Measurements from ENCODE around the gene TACR1.

Gene TACR1

DNA sequence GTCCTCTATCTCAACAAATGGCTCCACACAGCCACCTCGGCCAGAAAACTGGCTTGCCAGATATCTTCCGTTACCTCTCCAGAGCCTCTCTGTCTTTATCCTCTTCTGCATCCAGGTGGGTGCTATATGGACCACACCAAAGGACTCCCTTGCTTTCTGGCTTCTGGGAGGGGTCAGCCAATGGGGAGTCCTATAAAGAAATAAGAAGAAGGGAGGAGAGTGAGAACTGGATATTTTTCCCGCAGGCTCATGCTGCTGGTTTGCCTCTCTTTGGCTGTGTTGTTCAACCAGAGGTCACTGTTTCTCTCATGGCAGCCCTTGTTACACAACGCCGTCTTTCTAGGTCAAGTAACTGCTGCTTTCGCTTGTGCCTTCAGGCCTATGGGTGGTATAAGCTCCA, 168.1 kb downstream of the TACR1 start (continued):
- TF ChIP-seq TCF7L2 (IDR thresholded peaks at IDR 0.05; ENCODE audit: borderline replicate concordance, low read depth, low read length) (no peak), ZNF473 (tag by site-specific recombination; IDR thresholded peaks at IDR 0.05) (no peak)

DNA sequence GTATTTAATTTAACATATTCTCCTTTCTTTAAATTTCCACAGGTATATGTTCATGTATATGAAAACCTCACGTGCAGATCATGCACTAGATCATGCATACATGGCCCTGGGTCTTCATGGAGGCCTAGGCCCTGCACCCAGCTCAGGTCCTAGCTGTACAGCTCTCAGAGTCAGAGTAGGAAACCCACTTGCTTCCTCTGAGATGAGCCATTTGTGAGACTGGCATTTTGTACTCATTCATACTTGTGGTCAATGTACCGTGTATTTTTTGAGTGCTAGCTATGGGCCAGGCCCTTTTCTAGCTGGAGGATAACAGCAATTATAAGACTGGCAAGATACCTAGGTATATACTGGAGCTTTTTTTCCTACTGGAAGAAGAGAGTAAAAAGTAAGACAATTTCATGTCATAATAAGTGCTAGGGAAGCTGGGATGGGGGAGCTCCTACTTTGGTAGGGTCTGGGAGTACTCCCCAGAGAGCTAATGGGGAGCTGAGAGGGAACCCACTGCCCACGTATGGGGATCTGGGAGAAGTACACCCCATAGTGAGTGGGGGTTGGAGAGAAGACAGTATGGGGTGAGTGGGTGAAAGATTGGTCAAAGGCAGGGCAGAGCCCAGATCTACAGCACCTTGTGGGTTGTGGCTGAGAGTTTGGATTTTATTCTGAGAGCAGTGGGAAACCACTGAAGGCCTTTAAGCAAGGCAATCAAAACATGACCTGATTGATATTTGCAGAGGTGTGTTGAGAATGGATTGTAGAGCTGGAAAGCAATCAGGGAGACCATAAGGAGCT, 168.9 kb downstream of the TACR1 start:
- Histone ChIP-seq H3K4me3 (ENCODE audit: low read depth, low read length) (no peak overlapping the region), H3K36me3 (ENCODE audit: control insufficient read depth in 2 of 2, insufficient read depth in 1 of 2, low read length in 2 of 2) (no peaks in the 10 kb centered on the region), H3K4me1 (ENCODE audit: control insufficient read depth, insufficient read depth, low read length) (no peaks in the 10 kb centered on the region), H3K27ac (ENCODE audit: extremely low read depth, low read depth, low read length) (no peak overlapping the region), H3K9me3 (ENCODE audit: control insufficient read depth, insufficient read depth, low read depth, low read length) (no peaks in the 10 kb centered on the region)
- TF ChIP-seq ZNF112 (tag by site-specific recombination; IDR thresholded peaks at IDR 0.05) (no peak), MZF1 (tag by site-specific recombination; IDR thresholded peaks at IDR 0.05; ENCODE audit: borderline replicate concordance) (no peak), ZNF10 (tag by site-specific recombination; IDR thresholded peaks at IDR 0.05) (no peak), GLIS1 (tag by site-specific recombination; IDR thresholded peaks at IDR 0.05) (no peak), ZNF292 (tag by site-specific recombination; IDR thresholded peaks at IDR 0.05; ENCODE audit: borderline replicate concordance, low read depth) (no peak), KLF7 (tag by site-specific recombination; IDR thresholded peaks at IDR 0.05; ENCODE audit: borderline replicate concordance) (no peak), ZNF184 (tag by site-specific recombination; IDR thresholded peaks at IDR 0.05) (no peak), ZNF324 (tag by site-specific recombination; IDR thresholded peaks at IDR 0.05) (no peak), ZNF76 (tag by site-specific recombination; IDR thresholded peaks at IDR 0.05; ENCODE audit: borderline replicate concordance, low read depth) (no peak), ZNF404 (tag by site-specific recombination; IDR thresholded peaks at IDR 0.05) (no peak), ZFP69B (tag by site-specific recombination; IDR thresholded peaks at IDR 0.05) (no peak), ZNF837 (tag by site-specific recombination; IDR thresholded peaks at IDR 0.05) (no peak), ZNF302 (tag by site-specific recombination; IDR thresholded peaks at IDR 0.05; ENCODE audit: low read depth) (no peak), ZNF529 (tag by site-specific recombination; IDR thresholded peaks at IDR 0.05; ENCODE audit: insufficient replicate concordance) (no peak), ZNF549 (tag by site-specific recombination; IDR thresholded peaks at IDR 0.05) (no peak), ZNF654 (tag by site-specific recombination; IDR thresholded peaks at IDR 0.05; ENCODE audit: low read depth) (no peak), BCL11A (tag by site-specific recombination; IDR thresholded peaks at IDR 0.05; ENCODE audit: low read depth) (no peak)
- TF ChIP-seq, protein P1, sequence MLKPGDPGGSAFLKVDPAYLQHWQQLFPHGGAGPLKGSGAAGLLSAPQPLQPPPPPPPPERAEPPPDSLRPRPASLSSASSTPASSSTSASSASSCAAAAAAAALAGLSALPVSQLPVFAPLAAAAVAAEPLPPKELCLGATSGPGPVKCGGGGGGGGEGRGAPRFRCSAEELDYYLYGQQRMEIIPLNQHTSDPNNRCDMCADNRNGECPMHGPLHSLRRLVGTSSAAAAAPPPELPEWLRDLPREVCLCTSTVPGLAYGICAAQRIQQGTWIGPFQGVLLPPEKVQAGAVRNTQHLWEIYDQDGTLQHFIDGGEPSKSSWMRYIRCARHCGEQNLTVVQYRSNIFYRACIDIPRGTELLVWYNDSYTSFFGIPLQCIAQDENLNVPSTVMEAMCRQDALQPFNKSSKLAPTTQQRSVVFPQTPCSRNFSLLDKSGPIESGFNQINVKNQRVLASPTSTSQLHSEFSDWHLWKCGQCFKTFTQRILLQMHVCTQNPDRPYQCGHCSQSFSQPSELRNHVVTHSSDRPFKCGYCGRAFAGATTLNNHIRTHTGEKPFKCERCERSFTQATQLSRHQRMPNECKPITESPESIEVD (tag by site-specific recombination; IDR thresholded peaks at IDR 0.05): no peak
- TF ChIP-seq, protein P2, sequence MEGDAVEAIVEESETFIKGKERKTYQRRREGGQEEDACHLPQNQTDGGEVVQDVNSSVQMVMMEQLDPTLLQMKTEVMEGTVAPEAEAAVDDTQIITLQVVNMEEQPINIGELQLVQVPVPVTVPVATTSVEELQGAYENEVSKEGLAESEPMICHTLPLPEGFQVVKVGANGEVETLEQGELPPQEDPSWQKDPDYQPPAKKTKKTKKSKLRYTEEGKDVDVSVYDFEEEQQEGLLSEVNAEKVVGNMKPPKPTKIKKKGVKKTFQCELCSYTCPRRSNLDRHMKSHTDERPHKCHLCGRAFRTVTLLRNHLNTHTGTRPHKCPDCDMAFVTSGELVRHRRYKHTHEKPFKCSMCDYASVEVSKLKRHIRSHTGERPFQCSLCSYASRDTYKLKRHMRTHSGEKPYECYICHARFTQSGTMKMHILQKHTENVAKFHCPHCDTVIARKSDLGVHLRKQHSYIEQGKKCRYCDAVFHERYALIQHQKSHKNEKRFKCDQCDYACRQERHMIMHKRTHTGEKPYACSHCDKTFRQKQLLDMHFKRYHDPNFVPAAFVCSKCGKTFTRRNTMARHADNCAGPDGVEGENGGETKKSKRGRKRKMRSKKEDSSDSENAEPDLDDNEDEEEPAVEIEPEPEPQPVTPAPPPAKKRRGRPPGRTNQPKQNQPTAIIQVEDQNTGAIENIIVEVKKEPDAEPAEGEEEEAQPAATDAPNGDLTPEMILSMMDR (tag by site-specific recombination; IDR thresholded peaks at IDR 0.05): no peak
- TF ChIP-seq, protein P3, sequence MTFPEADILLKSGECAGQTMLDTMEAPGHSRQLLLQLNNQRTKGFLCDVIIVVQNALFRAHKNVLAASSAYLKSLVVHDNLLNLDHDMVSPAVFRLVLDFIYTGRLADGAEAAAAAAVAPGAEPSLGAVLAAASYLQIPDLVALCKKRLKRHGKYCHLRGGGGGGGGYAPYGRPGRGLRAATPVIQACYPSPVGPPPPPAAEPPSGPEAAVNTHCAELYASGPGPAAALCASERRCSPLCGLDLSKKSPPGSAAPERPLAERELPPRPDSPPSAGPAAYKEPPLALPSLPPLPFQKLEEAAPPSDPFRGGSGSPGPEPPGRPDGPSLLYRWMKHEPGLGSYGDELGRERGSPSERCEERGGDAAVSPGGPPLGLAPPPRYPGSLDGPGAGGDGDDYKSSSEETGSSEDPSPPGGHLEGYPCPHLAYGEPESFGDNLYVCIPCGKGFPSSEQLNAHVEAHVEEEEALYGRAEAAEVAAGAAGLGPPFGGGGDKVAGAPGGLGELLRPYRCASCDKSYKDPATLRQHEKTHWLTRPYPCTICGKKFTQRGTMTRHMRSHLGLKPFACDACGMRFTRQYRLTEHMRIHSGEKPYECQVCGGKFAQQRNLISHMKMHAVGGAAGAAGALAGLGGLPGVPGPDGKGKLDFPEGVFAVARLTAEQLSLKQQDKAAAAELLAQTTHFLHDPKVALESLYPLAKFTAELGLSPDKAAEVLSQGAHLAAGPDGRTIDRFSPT (tag by site-specific recombination; IDR thresholded peaks at IDR 0.05): no peak
- ChIA-PET CTCF (no interaction called here), POLR2A (no interaction called here)

Data from HEK293 (cell line).